Mesenteric fat pad (tissue), 1 donor: ENCODE measurements around the gene RTN4RL1. TPM values are rescaled to one million over a fixed set of nuclear protein-coding genes. Genes with fewer than 3 reads are reported as not detected.

Source experiments
- DNase-seq: peaks from one replicate; pipeline ENCODE4 v3.0.0-alpha.2; 2020; ENCODE audit warnings: low spot score
- total RNA-seq: library from RNA; stranded (reverse); fragmentation: NEBNext Ultra II Directional; extraction: Animal tissue kit (Norgen Biotek cat#: 25700); gene quantifications from one replicate; pipeline ENCODE4 v1.2.1, GENCODE V29; 2021
- donor health status: DM: yes; HTN: yes; CAD: no.

Gene RTN4RL1
- total RNA-seq, 1 donor from 2014 or later = 11.2 TPM

DNA sequence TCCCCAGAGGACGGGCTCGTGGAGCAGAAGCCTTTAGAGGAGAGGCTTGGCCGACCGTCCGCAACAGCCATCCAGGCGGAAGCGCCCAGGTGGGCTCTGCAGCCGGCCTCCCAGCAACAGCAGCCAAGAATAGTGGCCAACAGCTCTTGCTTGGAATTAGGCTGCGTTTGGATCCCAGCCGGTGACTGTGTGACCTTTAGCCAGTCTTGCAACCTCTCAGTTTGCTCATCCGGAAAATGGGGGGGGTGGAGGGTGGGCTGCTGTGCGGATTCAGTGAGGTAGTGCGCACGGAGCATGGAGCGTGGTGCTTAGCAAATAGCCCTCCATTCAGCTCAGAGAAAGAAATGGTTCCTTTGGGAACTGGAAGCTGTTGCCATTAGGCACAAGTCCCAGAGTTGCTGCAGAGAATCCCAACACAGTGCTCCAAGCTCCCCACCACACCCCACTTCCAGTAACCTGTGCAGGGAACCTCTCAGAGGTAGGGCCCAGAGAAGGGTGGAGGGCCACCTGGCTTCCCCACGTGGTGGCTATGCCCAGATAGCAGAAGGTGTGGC lies 46.7 kb downstream of the RTN4RL1 start:
- no peak for DNase-seq

DNA sequence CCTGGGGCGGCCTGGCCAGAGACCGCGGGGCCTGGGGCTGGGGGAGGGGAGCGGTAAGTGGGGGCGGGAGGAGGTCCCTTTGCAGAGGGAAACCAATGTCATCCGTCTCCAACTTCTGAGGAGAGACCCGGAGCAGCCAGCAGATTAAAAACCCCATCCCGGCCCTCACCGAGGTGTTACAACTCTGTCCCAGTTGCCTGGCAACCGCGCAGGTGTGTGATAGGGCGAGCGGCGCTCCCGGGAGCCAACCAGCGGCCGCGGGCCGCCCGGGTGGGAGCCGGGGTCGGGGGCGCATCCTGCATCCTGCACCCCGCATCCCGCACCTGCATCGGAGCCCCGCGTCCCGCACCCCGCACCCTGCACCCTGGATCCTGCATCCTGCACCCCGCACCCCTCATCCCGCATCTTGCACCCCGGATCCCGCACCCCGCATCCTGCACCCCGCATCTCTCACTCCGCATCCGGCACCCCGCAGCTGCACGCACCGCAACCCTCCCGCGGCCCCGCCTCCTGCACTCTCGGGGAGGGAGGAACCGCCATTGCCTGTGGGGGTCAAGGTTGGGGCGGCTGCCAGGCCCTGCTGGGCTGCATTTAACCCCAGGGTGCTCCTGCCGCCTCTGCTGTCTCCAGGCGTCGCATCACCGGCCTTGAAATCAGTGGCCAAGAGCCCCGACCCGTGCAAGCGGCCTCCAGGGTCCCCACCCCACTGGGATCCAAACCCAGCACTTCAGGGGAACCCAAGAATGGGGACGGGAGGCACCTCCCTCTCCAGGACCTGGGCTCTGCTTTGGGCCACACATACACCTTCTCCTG lies 47.3 kb downstream of the RTN4RL1 start:
- DNase-seq = no peak

DNA sequence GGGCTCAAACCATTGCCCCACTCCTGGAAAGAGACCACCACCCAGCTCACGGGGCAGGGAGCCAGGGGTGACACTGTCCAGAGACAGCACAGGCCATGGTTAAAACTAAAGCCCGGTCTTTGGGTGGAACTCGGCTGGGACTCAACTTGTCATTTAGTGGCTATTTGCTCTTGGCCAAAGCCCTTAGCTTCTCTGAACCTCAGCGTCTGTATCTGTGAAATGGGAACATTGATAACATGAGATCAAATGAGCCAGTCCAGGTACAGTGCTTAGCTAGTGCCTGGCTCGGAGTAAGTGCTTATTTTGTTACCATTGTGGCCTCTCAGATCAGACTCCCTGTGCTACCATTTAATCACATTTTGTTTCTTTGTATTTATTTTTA lies 48.5 kb downstream of the RTN4RL1 start:
- no peak for DNase-seq

DNA sequence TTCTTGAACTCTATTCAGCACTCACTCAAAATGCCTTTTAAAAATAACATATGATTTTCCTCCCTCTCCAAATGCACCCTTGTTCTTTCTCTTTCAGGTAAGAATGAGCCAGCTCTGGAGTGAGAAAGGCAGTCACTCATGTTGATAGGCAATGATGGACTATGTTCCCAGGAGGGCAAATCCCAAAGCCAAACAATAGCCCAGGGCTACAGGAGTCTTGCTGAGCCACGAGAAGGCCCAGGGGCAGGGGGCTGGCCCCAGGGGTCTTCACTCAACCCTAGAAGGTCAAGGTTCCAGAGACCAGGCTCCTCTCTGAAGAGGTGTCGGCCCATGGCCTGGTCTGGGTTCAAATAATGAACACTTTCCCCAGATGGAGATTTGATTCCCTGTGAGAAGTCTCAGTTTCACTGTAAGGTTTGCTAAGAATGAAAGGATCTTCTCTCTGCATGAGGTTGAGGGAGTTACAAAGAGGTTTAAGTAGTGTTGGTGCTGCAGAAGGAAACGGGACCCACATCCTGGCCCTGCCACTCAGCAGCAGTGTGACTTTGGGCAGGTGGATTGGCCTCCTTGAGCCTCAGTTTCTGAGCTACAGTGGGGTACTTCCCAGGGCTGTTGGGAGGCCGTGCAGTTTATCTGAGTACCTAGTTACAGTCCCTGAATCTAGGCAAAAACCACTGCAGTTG lies 49.0 kb downstream of the RTN4RL1 start:
- DNase-seq = no peak

DNA sequence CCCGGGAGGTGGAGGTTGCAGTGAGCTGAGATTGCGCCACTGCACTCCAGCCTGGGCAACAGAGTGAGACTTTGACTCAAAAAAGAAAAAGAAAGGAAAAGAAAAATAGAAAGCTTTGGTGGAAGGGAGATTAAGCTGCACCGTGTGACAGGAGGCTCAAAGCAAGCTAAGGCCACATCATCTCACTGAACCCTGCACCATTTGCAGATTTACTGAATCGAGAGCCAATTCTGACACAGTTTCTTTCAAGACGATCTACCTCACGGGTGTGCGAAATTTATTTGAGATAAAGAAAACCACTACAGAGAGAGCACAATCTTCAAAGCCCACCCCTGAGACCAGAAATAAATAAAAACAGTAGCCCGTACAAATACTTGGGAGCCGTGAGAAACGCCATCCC lies 49.6 kb downstream of the RTN4RL1 start:
- no peak for DNase-seq

DNA sequence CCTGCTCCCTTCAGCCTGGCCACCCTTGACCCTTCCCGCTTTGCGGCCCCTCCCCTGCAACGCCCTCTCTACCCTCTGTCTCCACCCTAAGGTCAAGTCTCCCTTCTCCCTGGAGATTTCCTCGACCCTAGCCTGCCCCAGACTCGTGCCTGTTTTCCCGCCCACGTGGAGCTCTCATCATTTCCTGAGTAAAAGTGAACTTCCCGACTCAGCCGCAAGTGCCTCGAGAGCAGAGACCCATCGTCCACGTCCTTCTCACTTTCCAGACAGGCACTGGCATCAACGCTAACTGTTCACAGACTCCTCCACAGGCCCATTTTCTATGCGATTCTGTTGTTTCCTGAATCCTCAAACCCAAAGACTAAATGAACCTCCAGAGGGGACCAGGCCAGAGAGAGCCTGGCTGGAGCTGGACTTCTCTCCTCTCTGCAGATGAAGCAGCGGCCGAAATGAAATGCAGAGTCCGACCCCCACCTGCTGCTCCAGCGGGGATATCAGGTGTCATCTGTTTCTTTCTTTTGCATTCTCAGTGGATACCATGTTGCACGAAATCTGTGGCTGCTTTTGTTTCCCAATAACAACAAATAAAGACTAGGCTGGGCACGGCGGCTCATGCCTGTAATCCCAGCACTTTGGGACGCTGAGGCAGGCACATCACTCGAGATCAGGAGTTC lies 52.5 kb downstream of the RTN4RL1 start:
- DNase-seq = no peak

DNA sequence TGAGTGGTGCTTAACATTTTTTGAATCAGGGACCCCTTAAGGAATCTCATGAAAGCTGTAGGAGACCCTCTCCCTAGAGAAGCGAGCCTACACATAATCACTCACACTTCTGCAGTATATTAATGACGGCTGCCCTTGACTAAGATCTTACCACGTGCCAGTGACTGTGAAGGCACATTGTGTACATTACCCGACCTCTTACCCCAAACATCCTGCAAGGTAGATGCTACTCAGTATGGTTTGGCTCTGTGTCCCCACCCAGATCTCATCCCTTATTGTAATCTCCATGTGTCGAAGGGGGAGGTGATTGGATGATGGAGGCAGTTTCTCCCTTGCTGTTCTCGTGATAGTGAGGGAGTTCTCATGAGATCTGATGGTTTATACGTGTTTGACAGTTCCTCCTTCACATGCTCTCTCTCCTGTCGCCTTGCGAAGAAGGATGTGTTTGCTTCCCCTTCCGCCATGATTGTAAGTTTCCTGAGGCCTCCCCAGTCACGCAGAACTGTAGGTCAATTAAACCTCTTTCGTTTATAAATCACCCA lies 54.2 kb downstream of the RTN4RL1 start:
- no peak for DNase-seq

DNA sequence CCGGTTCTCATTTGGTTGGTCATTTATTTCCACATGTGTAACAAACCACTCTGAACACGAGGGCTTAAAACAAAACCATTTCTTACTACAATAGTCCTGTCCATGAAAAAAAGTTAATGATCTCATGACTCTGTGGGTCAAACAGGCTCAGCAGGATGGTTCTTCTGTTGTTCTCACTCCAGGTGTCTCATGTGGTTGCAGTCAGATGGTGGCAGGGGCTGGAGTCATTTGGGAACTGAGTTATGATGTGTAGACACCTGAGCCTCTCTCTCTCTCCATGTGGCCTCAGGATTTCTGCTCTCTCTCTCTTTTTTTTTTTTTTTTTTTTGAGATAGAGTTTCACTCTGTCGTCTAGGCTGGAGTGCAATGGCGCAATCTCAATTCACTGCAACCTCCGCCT lies 55.4 kb downstream of the RTN4RL1 start:
- no peak for DNase-seq

DNA sequence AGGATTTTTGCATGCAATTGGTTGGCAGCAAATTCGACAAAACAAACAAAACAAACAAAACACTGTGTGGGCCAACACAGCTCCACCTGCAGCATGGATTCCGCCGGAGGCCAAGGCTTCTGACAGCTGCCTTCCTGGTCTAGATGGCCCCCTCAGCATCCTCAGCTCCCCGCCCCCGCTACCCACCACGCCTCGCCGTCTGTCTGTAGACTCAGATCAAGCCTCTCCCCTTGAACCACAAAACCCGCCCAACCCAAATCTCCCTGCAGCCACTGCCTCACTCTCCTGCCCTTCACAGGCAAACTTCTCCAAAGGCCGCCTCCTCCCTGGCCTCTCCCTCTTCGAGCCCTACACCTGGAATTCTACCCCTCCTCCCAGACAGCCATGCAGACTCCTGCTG lies 57.9 kb downstream of the RTN4RL1 start:
- DNase-seq = no peak

DNA sequence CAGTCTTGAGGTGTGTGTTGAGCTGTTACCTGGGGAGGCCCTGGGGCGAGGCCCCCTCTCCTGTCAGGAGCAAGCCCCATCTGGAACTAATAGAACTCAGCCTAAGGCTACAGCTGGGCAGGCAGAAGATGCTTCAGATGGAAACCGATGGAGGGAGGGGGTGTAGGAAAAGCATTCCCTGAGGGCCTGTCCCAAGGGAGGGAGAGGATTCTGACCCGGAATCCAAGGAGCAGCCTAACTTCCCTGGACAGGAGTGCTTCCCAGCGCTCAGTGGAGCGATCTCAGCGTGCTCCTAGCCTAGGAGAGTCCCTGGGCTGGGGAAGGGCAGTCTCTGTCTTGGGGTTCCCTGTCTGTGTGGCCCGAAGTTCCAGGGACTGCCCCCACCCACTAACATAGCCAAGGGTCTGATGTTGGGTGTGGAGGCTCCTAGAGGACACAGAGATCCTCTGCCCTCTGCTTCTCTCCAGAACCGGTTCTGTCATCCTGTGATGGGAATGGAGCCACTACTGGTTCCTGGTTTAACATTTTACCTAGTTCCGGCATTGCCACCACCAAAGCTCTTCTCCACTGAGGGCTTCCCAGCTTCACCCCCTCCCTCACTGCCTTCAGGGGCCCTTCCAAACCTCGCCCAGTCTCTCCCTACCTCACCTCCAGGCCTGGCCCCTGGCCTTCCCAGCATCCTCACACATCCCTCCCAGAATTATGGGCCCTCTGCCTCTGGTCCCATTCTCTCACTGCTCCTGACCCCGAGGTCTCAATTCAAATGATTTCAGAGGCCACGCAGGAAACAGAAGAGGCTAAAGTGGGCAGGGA lies 58.7 kb downstream of the RTN4RL1 start:
- no peak for DNase-seq

DNA sequence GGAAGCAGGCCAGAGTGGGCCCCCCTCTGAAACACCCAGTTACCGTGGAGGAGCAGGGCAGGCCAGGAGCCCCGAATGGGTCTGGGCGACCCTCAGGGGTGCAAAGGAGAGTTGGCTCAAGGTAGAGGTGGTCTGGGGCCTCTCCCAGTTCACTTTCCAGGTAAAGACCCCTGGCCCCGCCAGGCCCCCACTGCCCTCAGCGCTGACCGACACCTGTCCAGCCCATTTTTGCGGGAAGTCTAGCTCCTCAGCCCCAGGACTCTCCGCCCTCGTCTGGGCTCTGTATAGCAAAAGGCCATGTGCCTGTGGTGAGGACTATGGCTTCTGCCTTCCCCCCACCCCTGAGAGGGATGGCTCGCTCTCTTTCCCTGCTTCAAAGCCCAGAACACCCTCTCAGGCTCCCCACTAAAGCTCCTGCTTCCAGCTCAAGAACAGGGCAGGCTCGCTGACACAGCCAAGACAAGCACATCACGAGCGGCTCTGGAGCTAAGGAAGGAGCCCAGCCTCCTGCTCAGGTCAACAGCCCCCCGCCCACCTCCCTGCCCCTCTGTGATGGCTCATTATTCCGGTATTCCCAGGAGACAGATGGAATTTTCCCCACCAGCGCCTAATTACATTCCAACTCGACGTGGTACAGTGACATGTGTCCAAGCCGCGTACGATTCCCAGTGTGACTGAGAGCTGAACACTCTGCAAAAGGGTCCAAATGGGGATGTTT lies 59.4 kb downstream of the RTN4RL1 start:
- DNase-seq = no peak

DNA sequence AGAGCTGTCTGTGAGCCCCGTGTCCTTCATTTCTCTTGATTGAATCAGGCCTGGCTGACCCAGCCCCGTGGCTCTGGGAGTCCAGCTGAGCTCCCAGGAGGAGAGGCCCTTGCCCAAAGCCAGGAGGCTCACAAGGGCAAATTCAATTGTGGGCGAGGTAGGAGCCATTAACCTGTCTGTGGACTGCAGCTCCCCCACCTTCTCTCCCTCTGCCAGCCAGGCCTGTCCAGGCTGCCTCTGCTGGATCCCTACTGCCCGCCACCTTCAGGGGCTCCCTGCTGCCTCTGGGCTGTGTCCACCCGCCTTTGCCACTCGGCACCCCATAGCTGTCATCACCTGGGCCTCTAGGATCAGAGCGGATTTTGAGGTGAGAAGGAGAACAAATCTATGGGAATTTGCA lies 61.9 kb downstream of the RTN4RL1 start:
- no peak for DNase-seq

DNA sequence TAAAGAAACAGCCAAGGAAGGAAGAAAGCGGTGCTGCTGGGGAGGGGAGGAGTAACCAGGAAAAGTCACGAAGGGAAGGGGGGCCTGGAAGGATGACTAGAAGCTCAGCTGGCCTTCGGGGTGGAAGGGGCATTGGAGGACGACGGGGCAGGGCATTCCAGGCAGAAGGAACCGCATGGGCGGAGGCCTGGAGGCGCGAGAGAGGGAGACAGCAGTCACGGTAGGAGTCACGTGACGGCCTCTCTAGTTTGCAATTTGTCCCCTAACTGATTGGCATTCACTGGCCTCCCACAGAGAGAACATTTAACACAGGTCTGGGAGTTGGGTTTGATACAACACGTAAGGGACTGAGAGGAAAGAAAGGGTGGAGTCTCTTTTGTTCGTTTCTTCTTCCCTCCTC lies 63.9 kb downstream of the RTN4RL1 start:
- no peak for DNase-seq

DNA sequence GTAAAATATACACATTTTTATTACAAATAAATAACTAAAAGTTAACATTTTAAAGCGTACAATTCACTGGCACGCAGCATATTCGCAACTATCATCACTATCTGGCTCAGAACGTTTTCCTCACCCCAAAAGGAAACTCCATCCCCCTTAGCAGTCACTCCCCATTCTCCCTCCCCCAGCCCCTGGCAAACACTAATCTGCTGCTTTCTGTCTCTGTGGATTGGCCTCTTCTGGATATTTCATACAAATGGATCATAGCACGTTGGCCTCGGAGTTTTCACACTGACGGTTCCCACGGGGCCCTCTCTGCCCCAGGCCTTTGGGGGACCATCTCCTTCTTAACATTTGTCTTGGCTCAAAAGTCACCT lies 64.6 kb downstream of the RTN4RL1 start:
- DNase-seq = no peak

DNA sequence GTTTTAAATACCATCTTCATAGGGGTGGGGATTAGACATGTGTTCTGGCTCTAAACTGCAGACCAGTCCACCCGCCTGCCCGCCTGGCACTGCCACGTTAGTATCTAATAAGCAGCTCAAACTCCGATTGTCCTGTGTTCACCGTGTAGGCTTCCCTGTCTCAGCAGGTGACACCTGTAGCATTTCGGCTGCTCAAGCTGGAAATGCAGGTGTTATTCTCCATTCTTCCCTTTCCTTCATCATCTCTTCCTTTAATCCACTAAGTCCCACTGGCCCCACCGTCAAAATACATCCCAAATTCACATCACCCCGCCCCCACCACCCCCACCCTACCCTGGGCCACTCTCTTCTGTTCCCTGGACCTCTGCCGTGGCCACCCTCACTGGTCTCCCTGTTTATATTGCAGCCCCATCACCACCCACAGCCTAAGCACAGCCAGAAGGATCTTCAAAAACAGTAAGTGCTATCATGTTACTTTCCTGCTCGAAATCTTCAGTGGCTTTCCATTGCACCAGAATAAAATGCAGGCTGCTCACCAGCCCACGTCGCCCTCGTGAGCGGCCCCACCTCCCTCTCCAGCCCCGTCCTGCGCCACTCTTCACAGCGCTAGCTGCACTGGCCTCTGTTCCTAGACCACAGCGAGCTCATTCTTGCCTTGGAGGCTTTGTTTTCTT lies 65.1 kb downstream of the RTN4RL1 start:
- no peak for DNase-seq

DNA sequence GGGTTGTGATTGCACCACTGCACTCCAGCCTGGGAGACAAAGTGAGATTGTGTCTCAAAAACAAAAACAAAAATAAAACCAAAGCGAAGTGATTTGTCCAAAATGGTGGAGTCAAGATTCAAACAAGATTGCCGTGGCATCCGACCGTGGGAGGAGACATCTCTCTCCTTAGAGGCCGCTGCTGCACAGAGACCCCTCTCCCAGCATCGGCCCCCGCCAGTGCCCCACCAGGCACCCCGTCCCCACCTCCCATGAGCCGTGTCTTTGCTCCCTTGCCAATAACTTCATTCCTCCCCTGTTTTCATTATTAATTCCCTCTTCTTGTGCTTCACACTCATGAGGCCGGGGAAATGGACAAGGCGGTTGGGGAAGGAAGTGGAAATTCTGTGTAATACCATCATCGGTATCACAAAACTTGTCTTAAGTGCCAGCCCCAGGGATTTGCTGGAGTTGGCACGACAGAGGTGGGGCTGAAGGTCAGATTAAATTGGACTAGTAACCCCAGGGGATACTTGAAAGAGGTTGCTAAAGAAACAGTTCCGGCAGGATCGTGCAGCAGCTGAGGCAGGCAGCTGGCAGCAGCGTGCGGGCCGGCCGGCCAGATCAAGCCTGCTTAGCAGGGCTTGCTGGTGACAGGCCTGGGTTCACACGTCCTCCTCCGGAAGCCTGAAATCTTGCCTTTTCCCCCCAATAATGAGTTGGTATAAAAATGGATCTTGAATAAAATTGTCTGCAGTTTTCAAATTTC lies 66.8 kb downstream of the RTN4RL1 start:
- DNase-seq = no peak

DNA sequence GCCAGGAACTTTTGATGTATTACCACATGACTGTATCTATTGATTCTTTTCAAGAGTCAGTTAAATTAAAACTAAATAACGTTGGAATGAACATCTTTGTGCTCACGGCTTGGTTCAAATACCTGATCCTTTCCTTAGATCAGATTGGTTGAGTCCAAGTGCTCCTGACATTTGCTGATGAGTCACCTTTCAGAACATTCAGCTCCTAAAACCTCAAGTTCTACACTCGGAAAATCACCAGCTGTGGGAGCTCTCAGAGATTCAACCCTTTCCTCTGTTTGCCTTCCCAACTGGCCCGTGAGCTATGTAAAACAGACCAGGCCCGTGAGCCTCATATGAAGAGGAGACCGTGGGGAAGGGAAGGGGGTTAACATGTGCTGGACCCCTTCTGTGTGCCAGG lies 68.1 kb downstream of the RTN4RL1 start:
- no peak for DNase-seq

DNA sequence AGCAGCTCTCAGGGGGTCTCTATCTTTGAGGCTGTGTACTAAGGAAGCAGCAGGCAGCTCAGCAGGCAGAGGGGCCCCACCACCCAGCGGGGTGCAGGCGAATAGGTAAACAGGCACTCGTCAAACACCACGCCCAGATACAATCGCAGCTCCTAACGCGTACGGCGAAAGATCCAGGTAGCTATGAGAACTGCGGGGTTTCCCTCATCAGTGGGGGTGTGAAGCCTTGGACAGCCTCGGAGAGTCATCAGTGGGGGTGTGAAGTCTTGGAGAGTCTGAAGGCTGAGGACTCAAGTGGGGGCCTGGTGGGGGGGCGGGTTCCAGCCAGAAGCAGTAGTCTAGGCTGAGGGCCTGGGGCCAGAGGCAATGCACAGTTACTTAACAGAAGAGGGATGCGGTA lies 69.0 kb downstream of the RTN4RL1 start:
- no peak for DNase-seq

DNA sequence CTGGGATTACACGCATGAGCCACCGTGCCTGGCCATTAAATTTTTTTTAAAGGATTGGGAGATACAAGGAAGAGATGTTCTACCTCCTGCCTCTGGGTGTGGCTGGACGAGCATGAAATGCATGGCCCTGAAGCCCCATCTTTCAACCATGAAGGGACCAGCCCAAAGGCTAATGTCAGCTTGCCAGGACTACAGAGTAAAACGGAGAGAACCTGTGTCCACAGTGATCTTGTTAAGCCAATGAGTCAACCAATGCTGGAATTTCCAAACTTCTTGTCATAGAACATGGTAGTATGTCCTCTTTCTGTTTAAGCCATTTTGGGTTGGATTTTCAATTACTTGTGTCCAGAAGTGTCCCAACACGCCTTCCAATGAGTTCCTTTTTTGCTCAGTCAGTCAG lies 71.3 kb downstream of the RTN4RL1 start:
- no peak for DNase-seq
